Spleen (tissue), 11 donors: Measurements from ENCODE around the gene HAPLN2. TPM values are rescaled to one million over a fixed set of nuclear protein-coding genes. Genes with fewer than 3 reads are reported as not detected.

Experiments used
- DNase-seq: peaks from one replicate; pipeline ENCODE4 v3.0.0-alpha.2; 2020
- H3K27ac ChIP-seq, 8 donors: fragments of 200-600 bp; sonication (generic) in 7 of 8; 1 replicate in 4 of 8; 2 replicates in 4 of 8; pipeline versions ENCODE4 v1.5.0 to v1.8.0; 2016 to 2021; ENCODE audit warnings: inconsistent platforms in 4 of 8, mild to moderate bottlenecking in 4 of 8, moderate library complexity in 1 of 8
- H3K27me3 ChIP-seq, 7 donors: fragments of 200-600 bp; sonication (generic) in 6 of 7; replicated peaks in 1 of 7; 1 replicate in 4 of 7; 2 replicates in 3 of 7; pipeline versions ENCODE4 v1.5.0 to v1.8.0; 2016 to 2021; ENCODE audit warnings: inconsistent platforms in 3 of 7, mild to moderate bottlenecking in 1 of 7
- H3K36me3 ChIP-seq, 6 donors: fragments of 200-600 bp; sonication (generic) in 5 of 6; 1 replicate in 4 of 6; 2 replicates in 2 of 6; pipeline versions ENCODE4 v1.5.0 to v1.8.0; 2016 to 2021; ENCODE audit warnings: inconsistent platforms in 2 of 6
- H3K4me1 ChIP-seq, 6 donors: fragments of 200-600 bp; sonication (generic) in 5 of 6; 1 replicate in 3 of 6; 2 replicates in 3 of 6; pipeline versions ENCODE4 v1.5.0 to v1.8.0; 2016 to 2021; ENCODE audit warnings: inconsistent platforms in 3 of 6
- H3K4me3 ChIP-seq, 8 donors: fragments of 200-600 bp; sonication (generic) in 7 of 8; 1 replicate in 4 of 8; 2 replicates in 4 of 8; pipeline versions ENCODE4 v1.5.0 to v1.8.0; 2016 to 2021; ENCODE audit warnings: inconsistent platforms in 4 of 8, mild to moderate bottlenecking in 4 of 8, moderate library complexity in 2 of 8
- H3K9me3 ChIP-seq, 8 donors: fragments of 200-600 bp; sonication (generic) in 7 of 8; 1 replicate in 4 of 8; 2 replicates in 4 of 8; pipeline versions ENCODE4 v1.5.0 to v1.8.0; 2016 to 2021; ENCODE audit warnings: inconsistent platforms in 4 of 8
- CTCF ChIP-seq, 11 experiments: fragments of 200-600 bp in 7 of 11; fragments of 450-650 bp in 4 of 11; sonication (generic) in 4 of 11; IDR thresholded peaks in 8 of 11; conservative IDR thresholded peaks in 3 of 11; 1 replicate in 7 of 11; 2 replicates in 4 of 11; pipeline versions ENCODE4 v1.4.0 to v1.8.0; 2016 to 2021; ENCODE audit warnings: antibody characterized with exemption in 11 of 11, inconsistent platforms in 4 of 11, mild to moderate bottlenecking in 1 of 11
- POLR2A ChIP-seq, 3 donors: fragments of 450-650 bp; IDR thresholded peaks; one replicate each; pipeline ENCODE4 v1.5.1; 2017; ENCODE audit warnings: antibody characterized with exemption in 3 of 3, mild to moderate bottlenecking in 1 of 3
- POLR2AphosphoS5 ChIP-seq, 3 donors: sonication (generic); formaldehyde crosslinking; IDR thresholded peaks; one replicate each; pipeline ENCODE4 v1.5.1; 2017; ENCODE audit warnings: antibody characterized with exemption in 3 of 3
- WGBS, 5 donors: extraction: QIAGEN DNeasy Blood & Tissue Kit in 3 of 5; methylation state at CpG; one replicate each; pipeline versions ENCODE4 v1.1.5 to v1.1.7; 2013 to 2018; 5-methylcytosine and 5-hydroxymethylcytosine counted together
- intact Hi-C: fragments of 100-400 bp; cut with DNase I; formaldehyde crosslinking; loops from one replicate; pipeline ENCODE4 v1.15.0; 2023; ENCODE audit warnings: low total_unique reads
- polyA plus RNA-seq, 3 donors: library from polyadenylated mRNA; stranded (reverse); fragments of 200-250 nt; gene quantifications; one replicate each; pipeline ENCODE4 v1.2.1, GENCODE V29; 2013
- total RNA-seq, 7 donors: library from RNA; depleted of rRNA in 3 of 7; stranded (reverse); fragments of >200 nt in 3 of 7; fragmentation: NEBNext Ultra II Directional in 4 of 7; extraction: Animal tissue kit (Norgen Biotek cat#: 25700) in 4 of 7; gene quantifications; one replicate each; pipeline versions ENCODE4 v1.1.0 to v1.2.1, GENCODE V29; 2016 to 2021
- donor health status: healthy with polysubstance abuse.
- donor health status: DM: no; HTN: no; CAD: no; lungs with moderate emphysema.
- donor health status: DM: no; HTN: no; CAD: no.
- donor health status: Bipolar disorder and iron deficiency.
- donor health status: healthy.
- donor health status: DM: no; HTN: no; CAD: no.
- donor health status: DM: yes; HTN: yes; CAD: no.

The HAPLN2 gene
- total and polyA plus RNA-seq, 10 donors: 0.20 to 1.1 (median 0.36) TPM; not detected in 4

GRCh38 chr1:156574039-156574633 is 45.1 kb upstream of the HAPLN2 start:
- TF ChIP-seq CTCF (IDR thresholded peaks at IDR 0.05 in 8 of 11, conservative IDR thresholded peaks at IDR 0.05 in 3 of 11) (no peak), POLR2A (IDR thresholded peaks at IDR 0.05) (no peak), POLR2AphosphoS5 (IDR thresholded peaks at IDR 0.05) (no peak)
- 63 to 74% (median 72%) methylated on average over 2 of the region's 2 CpGs for WGBS, 5 donors
- intact Hi-C loops: no loop called here

GRCh38 chr1:156577550-156577949 is 41.7 kb upstream of the HAPLN2 start:
- H3K27ac ChIP-seq: no peak overlapping the region
- H3K4me3 ChIP-seq: no peak overlapping the region
- peaks cover 0 to 7% (median 0%) of the 10 kb centered on the region in 7 donors for H3K27me3 ChIP-seq
- WGBS, 5 donors: 92 to 98% (median 94%) methylated on average over 3 of the region's 3 CpGs
- TF ChIP-seq POLR2A (IDR thresholded peaks at IDR 0.05) (no peak), CTCF (IDR thresholded peaks at IDR 0.05 in 8 of 11, conservative IDR thresholded peaks at IDR 0.05 in 3 of 11) (no peak), POLR2AphosphoS5 (IDR thresholded peaks at IDR 0.05) (no peak)
- no peak for DNase-seq
- intact Hi-C loops: no loop called here
- no peaks in the 10 kb centered on the region for H3K9me3 ChIP-seq
- H3K36me3 ChIP-seq: no peaks in the 10 kb centered on the region
- H3K4me1 ChIP-seq: peaks cover 0 to 19% (median 12%) of the 10 kb centered on the region in 6 donors

More at GRCh38 chr1:156574039-156574633, 45.1 kb upstream of the HAPLN2 start:
- no peak for DNase-seq
- no peak overlapping the region for H3K27ac ChIP-seq
- H3K36me3 ChIP-seq: no peaks in the 10 kb centered on the region
- H3K27me3 ChIP-seq: peaks cover 0 to 34% (median 4%) of the 10 kb centered on the region in 7 donors
- H3K4me3 ChIP-seq: no peak overlapping the region
- peaks cover 6 to 20% (median 14%) of the 10 kb centered on the region in 6 donors for H3K4me1 ChIP-seq
- no peaks in the 10 kb centered on the region for H3K9me3 ChIP-seq

- Histone ChIP-seq H3K4me1 (peaks cover 0 to 20% (median 11%) of the 10 kb centered on the region in 6 donors), H3K36me3 (no peaks in the 10 kb centered on the region), H3K9me3 (no peaks in the 10 kb centered on the region), H3K4me3 (no peak overlapping the region), H3K27me3 (peaks cover 0 to 3% (median 0%) of the 10 kb centered on the region in 7 donors), H3K27ac (no peak overlapping the region)
- no peak for DNase-seq
- 46 to 77% (median 60%) methylated on average over 3 to 7 of the region's 7 CpGs for WGBS, 5 donors
- no peak for TF ChIP-seq POLR2AphosphoS5 (IDR thresholded peaks at IDR 0.05)
- TF ChIP-seq CTCF (IDR thresholded peaks at IDR 0.05 in 8 of 11, conservative IDR thresholded peaks at IDR 0.05 in 3 of 11): no peak
- no peak for TF ChIP-seq POLR2A (IDR thresholded peaks at IDR 0.05)
- intact Hi-C loops: no loop called here
Measured at GRCh38 chr1:156578055-156578454, 41.2 kb upstream of the HAPLN2 start.

- Histone ChIP-seq H3K4me1 (peaks cover 0 to 34% (median 25%) of the 10 kb centered on the region in 6 donors), H3K36me3 (no peaks in the 10 kb centered on the region), H3K27me3 (no peaks in the 10 kb centered on the region), H3K27ac (no peak within 1 kb of the TSS), H3K9me3 (no peaks in the 10 kb centered on the region), H3K4me3 (no peak within 1 kb of the TSS)
- TF ChIP-seq POLR2A (IDR thresholded peaks at IDR 0.05) (no peak), POLR2AphosphoS5 (IDR thresholded peaks at IDR 0.05) (no peak), CTCF (IDR thresholded peaks at IDR 0.05 in 8 of 11, conservative IDR thresholded peaks at IDR 0.05 in 3 of 11) (no peak)
- DNase-seq: no peak
- 71 to 84% (median 80%) methylated on average over 4 to 5 of the region's 5 CpGs for WGBS, 5 donors
- intact Hi-C loops: no loop called here
Measured at GRCh38 chr1:156579472-156579871, 39.7 kb upstream of the HAPLN2 start, which contains the start of gene TTC24. TTC24 (plus strand) TSS chr1:156579723; CDS start chr1:156581365, 1,642 bp downstream.
